ENCODE data around the gene KATNAL2. TPM values are rescaled to one million over a fixed set of nuclear protein-coding genes. Genes with fewer than 3 reads are reported as not detected.

KATNAL2 gene
- total and polyA plus RNA-seq, 4 experiments from 2014 or later: 0.94 to 2.1 TPM; not detected in 2

GRCh38 chr18:46939337-46939963, 22.0 kb downstream of the KATNAL2 start:
- no peak overlapping the region for H3K27ac ChIP-seq (ENCODE audit: low read depth, low read length)
- Mint-ChIP-seq H3K36me3 (no peaks in the 10 kb centered on the region), H3K27me3 (peaks cover 0 to 3% of the 10 kb centered on the region in 2 donors), H3K27ac (no peak overlapping the region), H3K9me3 (no peaks in the 10 kb centered on the region), H3K4me1 (peaks cover 0 to 5% (median under 1%) of the 10 kb centered on the region in 4 donors), H3K4me3 (no peak overlapping the region)
- intact Hi-C loops (cut with micrococcal nuclease): no loop called here
- H3K36me3 ChIP-seq (ENCODE audit: insufficient read depth, low read length): no peaks in the 10 kb centered on the region
- H3K4me3 ChIP-seq (ENCODE audit: low read length in 2 of 2): no peak overlapping the region
- H3K4me1 ChIP-seq (ENCODE audit: insufficient read depth, low read length): no peaks in the 10 kb centered on the region
- H3K9me3 ChIP-seq (ENCODE audit: control insufficient read depth in 1 of 2, low read length in 2 of 2): no peaks in the 10 kb centered on the region
- DNase-seq: no peak
- no peaks in the 10 kb centered on the region for H3K27me3 ChIP-seq (ENCODE audit: insufficient read depth, low read length)
- CTCF ChIA-PET (ENCODE audit: partially characterized antibody): interaction anchor here (2.0 kb wide), 1 partner anchor 10 kb away, joined by 6 read pairs; no protein-coding TSS in a partner anchor
- POLR2A ChIA-PET (ENCODE audit: partially characterized antibody): no interaction called here

GRCh38 chr18:46939998-46940571, 22.7 kb downstream of the KATNAL2 start:
- Histone ChIP-seq H3K4me1 (ENCODE audit: insufficient read depth, low read length) (no peaks in the 10 kb centered on the region), H3K9me3 (ENCODE audit: control insufficient read depth in 1 of 2, low read length in 2 of 2) (no peaks in the 10 kb centered on the region), H3K36me3 (ENCODE audit: insufficient read depth, low read length) (no peaks in the 10 kb centered on the region), H3K27me3 (ENCODE audit: insufficient read depth, low read length) (no peaks in the 10 kb centered on the region), H3K4me3 (ENCODE audit: low read length in 2 of 2) (no peak overlapping the region), H3K27ac (ENCODE audit: low read depth, low read length) (no peak overlapping the region)
- intact Hi-C loops (cut with micrococcal nuclease): no loop called here
- H3K27ac Mint-ChIP-seq: peak overlapping the region in 1 of 7 donors; percentile 56
- ChIA-PET CTCF (ENCODE audit: partially characterized antibody) (interaction anchor here (2.0 kb wide), 1 partner anchor 10 kb away, joined by 6 read pairs; no protein-coding TSS in a partner anchor), POLR2A (ENCODE audit: partially characterized antibody) (no interaction called here)
- H3K4me1 Mint-ChIP-seq: peaks cover 0 to 2% (median under 1%) of the 10 kb centered on the region in 4 donors
- DNase-seq: no peak
- H3K36me3 Mint-ChIP-seq: no peaks in the 10 kb centered on the region
- peaks cover under 1 to 3% of the 10 kb centered on the region in 2 donors for H3K27me3 Mint-ChIP-seq
- no peak overlapping the region for H3K4me3 Mint-ChIP-seq
- no peaks in the 10 kb centered on the region for H3K9me3 Mint-ChIP-seq

- H3K36me3 Mint-ChIP-seq: no peaks in the 10 kb centered on the region
- POLR2A ChIA-PET (ENCODE audit: partially characterized antibody): no interaction called here
- DNase-seq: no peak
- no peaks in the 10 kb centered on the region for H3K9me3 Mint-ChIP-seq
- Histone ChIP-seq H3K27ac (ENCODE audit: low read depth, low read length) (no peak overlapping the region), H3K36me3 (ENCODE audit: insufficient read depth, low read length) (no peaks in the 10 kb centered on the region), H3K9me3 (ENCODE audit: control insufficient read depth in 1 of 2, low read length in 2 of 2) (no peaks in the 10 kb centered on the region), H3K27me3 (ENCODE audit: insufficient read depth, low read length) (no peaks in the 10 kb centered on the region), H3K4me1 (ENCODE audit: insufficient read depth, low read length) (no peaks in the 10 kb centered on the region), H3K4me3 (ENCODE audit: low read length in 2 of 2) (no peak overlapping the region)
- peaks cover 0 to 1% (median 0%) of the 10 kb centered on the region in 4 donors for H3K4me1 Mint-ChIP-seq
- peaks cover 4 to 5% of the 10 kb centered on the region in 2 donors for H3K27me3 Mint-ChIP-seq
- intact Hi-C loops (cut with micrococcal nuclease): no loop called here
- CTCF ChIA-PET (ENCODE audit: partially characterized antibody): no interaction called here
- no peak overlapping the region for H3K27ac Mint-ChIP-seq
- H3K4me3 Mint-ChIP-seq: no peak overlapping the region
Measured at GRCh38 chr18:46942646-46943045, 25.2 kb downstream of the KATNAL2 start.

- Histone ChIP-seq H3K9me3 (ENCODE audit: control insufficient read depth in 1 of 2, low read length in 2 of 2) (no peaks in the 10 kb centered on the region), H3K4me3 (ENCODE audit: low read length in 2 of 2) (peak overlapping the region; percentile 51 to 55), H3K27me3 (ENCODE audit: insufficient read depth, low read length) (peaks cover 5% of the 10 kb centered on the region), H3K27ac (ENCODE audit: low read depth, low read length) (no peak overlapping the region), H3K4me1 (ENCODE audit: insufficient read depth, low read length) (no peaks in the 10 kb centered on the region), H3K36me3 (ENCODE audit: insufficient read depth, low read length) (no peaks in the 10 kb centered on the region)
- Mint-ChIP-seq H3K4me3 (no peak overlapping the region), H3K27ac (no peak overlapping the region), H3K27me3 (peaks cover 9 to 11% of the 10 kb centered on the region in 2 donors), H3K36me3 (no peaks in the 10 kb centered on the region), H3K4me1 (peaks cover 0 to 1% (median 0%) of the 10 kb centered on the region in 4 donors), H3K9me3 (no peaks in the 10 kb centered on the region)
- intact Hi-C loops (cut with micrococcal nuclease): no loop called here
- peak; percentile 40 to 57 (median 50) for DNase-seq
- POLR2A ChIA-PET (ENCODE audit: partially characterized antibody): no interaction called here
- CTCF ChIA-PET (ENCODE audit: partially characterized antibody): interaction anchor here (1.2 kb wide), 1 partner anchor 10 kb away, joined by 4 read pairs; no protein-coding TSS in a partner anchor
Measured at GRCh38 chr18:46946656-46947282, 29.4 kb downstream of the KATNAL2 start.

GRCh38 chr18:46950064-46950656, 32.8 kb downstream of the KATNAL2 start:
- peaks cover 5% of the 10 kb centered on the region for H3K27me3 ChIP-seq (ENCODE audit: insufficient read depth, low read length)
- H3K27ac Mint-ChIP-seq: no peak overlapping the region
- no peaks in the 10 kb centered on the region for H3K9me3 Mint-ChIP-seq
- peaks cover 0 to 1% (median 0%) of the 10 kb centered on the region in 4 donors for H3K4me1 Mint-ChIP-seq
- no peak overlapping the region for H3K27ac ChIP-seq (ENCODE audit: low read depth, low read length)
- no peaks in the 10 kb centered on the region for H3K36me3 Mint-ChIP-seq
- CTCF ChIA-PET (ENCODE audit: partially characterized antibody): interaction anchor here (1.3 to 2.1 kb wide), 5 partner anchors 10 to 255 kb away, joined by 3 to 6 read pairs (median 5); no protein-coding TSS in a partner anchor
- intact Hi-C loops (cut with micrococcal nuclease): no loop called here
- POLR2A ChIA-PET (ENCODE audit: partially characterized antibody): no interaction called here
- no peaks in the 10 kb centered on the region for H3K36me3 ChIP-seq (ENCODE audit: insufficient read depth, low read length)
- H3K4me3 Mint-ChIP-seq: no peak overlapping the region
- peaks cover 7 to 8% of the 10 kb centered on the region in 2 donors for H3K27me3 Mint-ChIP-seq
- peak in 1 of 5 donors; percentile 3 for DNase-seq
- no peaks in the 10 kb centered on the region for H3K9me3 ChIP-seq (ENCODE audit: control insufficient read depth in 1 of 2, low read length in 2 of 2)
- no peaks in the 10 kb centered on the region for H3K4me1 ChIP-seq (ENCODE audit: insufficient read depth, low read length)
- no peak overlapping the region for H3K4me3 ChIP-seq (ENCODE audit: low read length in 2 of 2)

GRCh38 chr18:46953195-46953594, 35.8 kb downstream of the KATNAL2 start:
- CTCF ChIA-PET (ENCODE audit: partially characterized antibody): no interaction called here

GRCh38 chr18:46958209-46958608, 40.8 kb downstream of the KATNAL2 start:
- Mint-ChIP-seq H3K27ac (no peak overlapping the region), H3K4me3 (no peak overlapping the region)
- POLR2A ChIA-PET (ENCODE audit: partially characterized antibody): no interaction called here

More at GRCh38 chr18:46953195-46953594, 35.8 kb downstream of the KATNAL2 start:
- no peak overlapping the region for H3K4me3 ChIP-seq (ENCODE audit: low read length in 2 of 2)
- peaks cover 5% of the 10 kb centered on the region for H3K27me3 ChIP-seq (ENCODE audit: insufficient read depth, low read length)
- H3K9me3 Mint-ChIP-seq: no peaks in the 10 kb centered on the region
- DNase-seq: no peak
- intact Hi-C loops (cut with micrococcal nuclease): no loop called here
- H3K27me3 Mint-ChIP-seq: peaks cover 6 to 7% of the 10 kb centered on the region in 2 donors
- H3K4me3 Mint-ChIP-seq: no peak overlapping the region
- H3K4me1 ChIP-seq (ENCODE audit: insufficient read depth, low read length): no peaks in the 10 kb centered on the region
- H3K4me1 Mint-ChIP-seq: no peaks in the 10 kb centered on the region
- H3K27ac ChIP-seq (ENCODE audit: low read depth, low read length): no peak overlapping the region
- H3K36me3 ChIP-seq (ENCODE audit: insufficient read depth, low read length): no peaks in the 10 kb centered on the region
- no peak overlapping the region for H3K27ac Mint-ChIP-seq
- no peaks in the 10 kb centered on the region for H3K36me3 Mint-ChIP-seq
- POLR2A ChIA-PET (ENCODE audit: partially characterized antibody): no interaction called here
- no peaks in the 10 kb centered on the region for H3K9me3 ChIP-seq (ENCODE audit: control insufficient read depth in 1 of 2, low read length in 2 of 2)

More at GRCh38 chr18:46958209-46958608, 40.8 kb downstream of the KATNAL2 start:
- DNase-seq: no peak
- CTCF ChIA-PET (ENCODE audit: partially characterized antibody): no interaction called here
- Histone ChIP-seq H3K4me3 (ENCODE audit: low read length in 2 of 2) (no peak overlapping the region), H3K9me3 (ENCODE audit: control insufficient read depth in 1 of 2, low read length in 2 of 2) (no peaks in the 10 kb centered on the region), H3K27me3 (ENCODE audit: insufficient read depth, low read length) (no peaks in the 10 kb centered on the region), H3K36me3 (ENCODE audit: insufficient read depth, low read length) (no peaks in the 10 kb centered on the region), H3K27ac (ENCODE audit: low read depth, low read length) (no peak overlapping the region), H3K4me1 (ENCODE audit: insufficient read depth, low read length) (no peaks in the 10 kb centered on the region)
- Mint-ChIP-seq H3K4me1 (no peaks in the 10 kb centered on the region), H3K36me3 (no peaks in the 10 kb centered on the region), H3K27me3 (peaks cover 2 to 5% of the 10 kb centered on the region in 2 donors), H3K9me3 (peaks cover 0 to 5% (median 1%) of the 10 kb centered on the region in 8 donors)
- intact Hi-C loops (cut with micrococcal nuclease): no loop called here
